ENCODE data around the gene EVI2B. TPM values are rescaled to one million over a fixed set of nuclear protein-coding genes. Genes with fewer than 3 reads are reported as not detected.

The EVI2B gene
- total RNA-seq, 1 experiment from 2014 or later: not detected

DNA sequence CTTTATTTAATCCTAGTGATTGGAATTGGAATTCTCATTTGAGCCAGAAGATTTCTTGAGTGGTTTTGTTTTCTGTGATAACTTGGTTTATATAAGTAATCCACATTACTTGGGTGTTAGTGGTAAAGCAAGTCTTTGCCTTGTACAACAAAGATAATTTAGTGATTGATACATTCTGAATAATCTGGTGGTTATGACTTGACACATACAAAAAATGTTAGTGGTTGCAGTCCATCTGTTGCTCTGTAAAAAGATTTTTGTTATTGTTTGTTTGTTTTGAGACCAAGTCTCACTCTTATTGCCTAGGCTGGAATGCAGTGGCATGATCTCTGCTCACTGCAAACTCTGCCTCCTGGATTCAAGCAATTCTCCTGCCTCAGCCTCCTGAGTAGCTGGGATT lies 30.0 kb downstream of the EVI2B start:
- Mint-ChIP-seq H3K36me3 (ENCODE audit: insufficient read depth in 1 of 3, low read depth in 3 of 3) (peaks cover 3 to 37% (median 17%) of the 10 kb centered on the region in 3 experiments), H3K27ac (no peak overlapping the region), H3K4me3 (no peak overlapping the region), H3K4me1 (peaks cover 7 to 9% of the 10 kb centered on the region in 2 experiments), H3K9me3 (peaks cover 0 to 3% of the 10 kb centered on the region in 2 experiments; a peak in 1 of 5 replicates), H3K27me3 (ENCODE audit: low read depth) (no peaks in the 10 kb centered on the region)
- no peak overlapping the region for H2BK5ac ChIP-seq (ENCODE audit: insufficient read length, low read length)
- H2AK5ac ChIP-seq (ENCODE audit: insufficient read length, low read length): no peak overlapping the region
- no peak overlapping the region for H3K56ac ChIP-seq (ENCODE audit: insufficient read length, low read depth, low read length)
- no peaks in the 10 kb centered on the region for H3K79me1 ChIP-seq (ENCODE audit: insufficient read depth, low read depth, low read length, poor library complexity, severe bottlenecking)
- H3K27ac ChIP-seq (ENCODE audit: insufficient read length, low read depth, low read length): no peak overlapping the region
- no peak overlapping the region for H3K4me2 ChIP-seq (ENCODE audit: insufficient read depth, insufficient read length, low read length)
- H4K91ac ChIP-seq (ENCODE audit: insufficient read length, low read depth, low read length): no peak overlapping the region
- H2AFZ ChIP-seq (ENCODE audit: low read length): no peak overlapping the region
- no peak overlapping the region for H3K23ac ChIP-seq (ENCODE audit: insufficient read length, low read depth, low read length)
- no peak overlapping the region for H2BK120ac ChIP-seq (ENCODE audit: low read depth, low read length, poor library complexity, severe bottlenecking)
- H2BK12ac ChIP-seq (ENCODE audit: insufficient read length, low read depth, low read length): no peak overlapping the region
- no peak overlapping the region for H4K8ac ChIP-seq (replicated peaks; ENCODE audit: insufficient read length, low read depth, low read length)
- no peak overlapping the region for H2BK20ac ChIP-seq (ENCODE audit: low read depth, low read length, poor library complexity, severe bottlenecking)
- H3K9ac ChIP-seq (ENCODE audit: extremely low read depth, insufficient read length, low read length): no peak overlapping the region
- no peak overlapping the region for H4K5ac ChIP-seq (ENCODE audit: insufficient read length, low read depth, low read length)
- no peaks in the 10 kb centered on the region for H3K27me3 ChIP-seq (ENCODE audit: insufficient read depth, low read length)
- no peak overlapping the region for H3K18ac ChIP-seq (ENCODE audit: insufficient read length, low read depth, low read length)
- no peak for DNase-seq
- no peaks in the 10 kb centered on the region for H4K20me1 ChIP-seq (ENCODE audit: control insufficient read depth, insufficient read depth, insufficient read length)
- no peak overlapping the region for H3K4ac ChIP-seq (ENCODE audit: low read depth, low read length)
- TF ChIP-seq, protein P1, sequence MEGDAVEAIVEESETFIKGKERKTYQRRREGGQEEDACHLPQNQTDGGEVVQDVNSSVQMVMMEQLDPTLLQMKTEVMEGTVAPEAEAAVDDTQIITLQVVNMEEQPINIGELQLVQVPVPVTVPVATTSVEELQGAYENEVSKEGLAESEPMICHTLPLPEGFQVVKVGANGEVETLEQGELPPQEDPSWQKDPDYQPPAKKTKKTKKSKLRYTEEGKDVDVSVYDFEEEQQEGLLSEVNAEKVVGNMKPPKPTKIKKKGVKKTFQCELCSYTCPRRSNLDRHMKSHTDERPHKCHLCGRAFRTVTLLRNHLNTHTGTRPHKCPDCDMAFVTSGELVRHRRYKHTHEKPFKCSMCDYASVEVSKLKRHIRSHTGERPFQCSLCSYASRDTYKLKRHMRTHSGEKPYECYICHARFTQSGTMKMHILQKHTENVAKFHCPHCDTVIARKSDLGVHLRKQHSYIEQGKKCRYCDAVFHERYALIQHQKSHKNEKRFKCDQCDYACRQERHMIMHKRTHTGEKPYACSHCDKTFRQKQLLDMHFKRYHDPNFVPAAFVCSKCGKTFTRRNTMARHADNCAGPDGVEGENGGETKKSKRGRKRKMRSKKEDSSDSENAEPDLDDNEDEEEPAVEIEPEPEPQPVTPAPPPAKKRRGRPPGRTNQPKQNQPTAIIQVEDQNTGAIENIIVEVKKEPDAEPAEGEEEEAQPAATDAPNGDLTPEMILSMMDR (conservative IDR thresholded peaks at IDR 0.05): no peak
- H3K14ac ChIP-seq (ENCODE audit: insufficient read depth, low read length): no peak overlapping the region
- H3T11ph ChIP-seq (ENCODE audit: low read length): no peak overlapping the region
- no peaks in the 10 kb centered on the region; the same call in 1 of the 2 replicates for H3K4me1 ChIP-seq (ENCODE audit: insufficient read depth, low read length)
- H3K79me2 ChIP-seq (ENCODE audit: insufficient read depth, low read length): no peaks in the 10 kb centered on the region
- no peaks in the 10 kb centered on the region for H3K9me3 ChIP-seq (ENCODE audit: control insufficient read depth, low read depth, low read length)
- H2BK15ac ChIP-seq (ENCODE audit: low read depth, low read length): no peak overlapping the region
- no peaks in the 10 kb centered on the region for H3K23me2 ChIP-seq (ENCODE audit: insufficient read length, low read depth, low read length, poor library complexity, severe bottlenecking)
